Fibroblast of skin of right biceps (primary cell): ENCODE results near the gene GNB1.

Experiments used
- DNase-seq: peaks from one replicate; pipeline ENCODE4 v3.0.0-alpha.2; 2013

GNB1 gene

DNA sequence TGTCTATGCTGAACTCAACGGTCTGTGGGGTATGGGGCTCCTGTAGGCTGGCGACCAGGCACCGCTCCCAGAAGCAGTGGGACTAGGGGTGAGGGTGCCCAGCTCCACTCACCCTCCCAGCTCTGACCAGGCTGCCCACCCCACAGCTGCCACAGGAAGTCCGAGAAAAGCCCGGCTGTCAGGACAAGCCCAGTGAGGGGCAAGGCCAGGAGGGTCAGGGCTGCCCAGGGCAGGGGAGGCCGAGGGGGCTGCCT lies 31.7 kb upstream of the GNB1 start:
- no peak for DNase-seq

DNA sequence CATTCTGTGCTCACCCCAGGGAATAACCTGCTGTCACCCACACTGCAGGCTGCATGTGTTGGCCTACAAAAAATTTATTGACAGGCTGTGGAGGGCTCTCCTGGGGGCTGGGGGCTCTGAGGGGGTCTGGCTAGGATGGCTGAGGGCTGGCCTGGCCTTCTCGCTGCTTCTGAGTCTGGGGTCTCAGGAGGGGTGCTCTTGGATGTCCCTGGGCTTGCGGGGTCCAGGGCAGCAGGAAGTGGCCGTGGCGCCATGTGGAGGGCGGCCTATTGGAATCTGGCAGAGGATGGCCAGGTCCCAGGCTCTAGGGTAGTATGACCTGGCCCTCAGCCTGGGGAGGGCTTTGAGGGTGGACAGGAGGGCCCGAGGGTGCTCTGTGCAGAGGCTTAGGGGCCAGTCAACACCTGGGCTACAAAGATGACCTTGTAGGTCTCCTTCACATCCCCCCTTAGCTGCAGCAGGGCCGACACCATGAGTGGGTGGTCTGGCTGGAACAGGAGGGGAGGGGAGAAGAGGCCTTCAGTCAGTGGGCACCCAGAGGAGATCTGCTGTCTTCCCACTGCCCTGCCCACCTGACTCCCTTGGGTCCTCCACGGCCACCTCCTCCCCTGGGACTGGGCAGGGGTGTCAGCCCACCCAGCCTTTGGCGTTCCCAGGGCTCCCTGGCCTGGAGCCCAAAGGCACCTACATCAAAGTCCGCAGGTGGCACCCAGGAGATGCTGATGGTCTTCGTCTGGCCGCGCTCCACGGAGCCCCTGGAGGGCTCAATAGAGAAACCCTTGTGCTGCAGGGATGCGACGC lies 31.2 kb upstream of the GNB1 start:
- DNase-seq, result no peak

DNA sequence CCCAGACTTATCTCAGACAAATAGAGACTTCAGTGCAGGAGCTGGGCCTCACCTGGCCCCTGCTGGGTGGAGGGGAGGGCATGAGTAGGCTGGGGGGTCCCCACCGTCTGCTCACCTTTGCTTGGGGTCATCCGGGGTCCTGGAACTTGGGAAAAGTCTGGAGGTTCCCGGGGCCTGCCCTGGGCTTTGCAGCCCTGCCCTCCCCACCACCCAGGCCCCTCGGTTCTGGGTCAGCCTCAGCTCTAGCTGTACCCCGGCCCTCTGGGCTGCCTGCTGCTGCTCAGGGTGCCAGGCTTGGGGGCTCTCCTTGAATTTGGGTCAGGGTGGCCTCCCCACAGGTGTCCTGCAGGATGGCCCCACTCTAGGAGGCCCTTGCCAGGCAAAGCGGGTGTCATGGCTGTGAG lies 30.6 kb upstream of the GNB1 start:
- no peak for DNase-seq

DNA sequence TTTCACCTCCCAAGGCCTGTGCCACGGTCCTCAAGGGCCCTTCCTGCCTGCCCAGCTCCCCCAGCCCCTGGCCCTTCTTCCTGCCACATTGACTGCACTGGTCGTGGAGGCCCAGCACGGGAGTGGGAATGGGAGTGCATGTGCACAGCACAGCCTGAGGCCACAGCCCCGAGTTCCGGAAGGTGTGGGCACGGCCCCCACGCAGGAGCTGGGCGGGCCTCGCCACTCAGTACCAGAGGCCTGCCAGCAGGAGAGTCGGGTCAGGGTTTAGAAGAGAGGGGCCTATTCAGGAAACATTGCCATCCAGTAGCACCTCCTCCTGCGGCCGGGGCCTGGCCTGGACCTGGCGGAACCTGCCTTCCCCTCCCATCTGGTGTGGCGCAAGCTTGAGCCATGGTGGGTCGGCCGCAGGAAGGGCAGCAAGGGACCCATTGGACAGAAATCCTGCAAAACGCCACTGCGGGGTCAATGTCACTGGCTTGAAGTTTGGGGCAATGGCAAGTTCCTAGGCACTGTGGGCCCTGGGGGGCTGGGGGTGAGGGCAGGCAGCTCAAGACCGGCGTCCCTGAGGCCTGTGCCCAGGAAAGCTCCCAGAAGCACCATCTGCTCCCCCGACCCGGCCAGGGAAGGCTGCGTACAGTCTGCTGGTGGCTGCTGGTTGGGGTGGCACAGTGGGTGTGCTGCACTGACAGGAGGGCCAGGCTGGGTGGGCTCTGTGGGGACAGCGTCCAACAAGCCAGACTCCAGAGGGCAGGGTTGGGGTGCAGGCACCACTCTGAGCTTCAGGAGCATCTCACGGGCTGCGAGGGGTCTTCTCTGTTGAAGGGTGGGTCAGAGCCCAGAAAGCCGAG lies 29.9 kb upstream of the GNB1 start:
- no peak for DNase-seq

DNA sequence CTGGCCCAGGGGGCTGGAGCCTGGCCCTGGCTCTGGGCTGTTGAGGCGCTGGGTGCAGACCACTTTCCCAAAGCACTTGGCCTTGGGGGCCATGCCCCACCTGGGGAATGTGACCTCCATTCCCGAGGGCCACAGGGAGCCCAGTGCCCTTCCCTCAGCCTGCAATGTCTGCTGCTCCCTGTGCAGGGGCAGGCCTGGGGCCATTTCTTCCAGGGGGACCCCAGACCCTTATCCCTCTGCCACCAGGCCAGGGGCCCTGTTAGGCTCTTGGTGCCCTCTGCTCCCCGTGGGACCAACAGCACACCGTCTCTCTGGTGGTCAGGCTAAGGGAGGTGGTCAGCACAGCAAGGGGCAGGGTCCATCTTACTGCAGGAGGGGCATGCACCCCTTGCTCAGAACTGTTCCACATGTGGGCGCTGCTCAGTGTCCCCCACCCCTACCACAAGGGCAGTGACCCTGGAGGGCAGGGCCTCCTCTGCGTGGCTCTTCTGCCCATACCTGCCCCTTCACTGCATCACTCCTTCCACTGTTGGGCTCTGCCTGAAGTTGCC lies 29.2 kb upstream of the GNB1 start:
- DNase-seq, result no peak

DNA sequence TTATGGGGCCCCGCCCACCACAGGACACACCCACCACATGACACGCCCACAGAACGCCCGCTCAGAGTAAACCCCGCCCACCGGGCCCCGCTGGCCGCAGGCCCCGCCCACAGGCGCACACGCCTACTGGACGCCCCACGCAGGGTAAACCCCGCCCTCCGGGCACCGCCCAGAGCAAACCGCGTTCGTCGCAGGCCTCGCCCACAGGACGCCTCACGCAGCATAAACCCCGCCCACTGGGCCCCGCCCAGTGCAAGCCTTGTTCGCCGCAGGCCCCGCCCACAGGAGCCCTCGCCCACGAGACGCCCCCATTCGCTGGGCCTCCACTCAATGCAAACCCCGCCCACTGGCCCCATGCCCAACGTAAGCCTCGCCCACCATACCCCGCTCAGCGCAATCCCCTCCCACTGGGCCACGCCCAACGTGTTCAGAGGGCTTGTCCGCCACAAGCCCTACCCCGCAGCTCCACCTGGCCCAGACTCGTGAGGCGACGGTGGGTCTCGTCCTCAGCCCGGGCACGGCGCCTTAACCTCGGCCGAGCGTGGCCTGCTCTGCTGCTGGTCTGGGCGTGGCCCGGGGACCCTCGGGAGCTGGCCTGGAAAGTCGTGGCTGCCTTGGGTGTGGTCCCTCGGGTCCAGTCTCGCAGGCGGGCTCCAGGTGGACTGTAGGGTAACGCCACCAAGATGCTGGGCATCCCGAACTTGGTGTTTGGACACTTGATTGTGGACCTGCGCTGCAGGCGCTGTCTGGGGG lies 28.6 kb upstream of the GNB1 start:
- DNase-seq, result peak; percentile 96

DNA sequence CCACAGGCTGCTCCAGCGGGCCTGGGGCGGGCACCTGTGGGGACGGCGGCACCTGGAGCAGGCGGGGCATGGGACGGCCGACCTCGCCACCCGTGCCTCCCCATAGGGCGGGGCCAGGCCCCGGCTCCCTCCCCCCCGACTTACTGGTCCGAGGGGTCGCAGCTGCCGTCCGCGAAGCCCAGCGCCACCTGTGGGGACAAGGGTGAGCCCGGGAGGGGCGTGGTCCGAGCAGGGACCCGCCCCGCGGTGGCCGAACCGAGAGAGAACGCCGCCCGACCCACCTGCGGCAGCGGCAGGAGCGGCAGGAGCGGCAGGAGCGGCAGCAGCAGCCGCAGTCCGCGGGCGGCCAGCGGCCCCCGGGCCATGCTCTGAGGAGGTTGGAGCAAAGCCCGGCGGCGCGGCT lies 28.0 kb upstream of the GNB1 start, which contains the start of gene TMEM52:
Gene TMEM52, minus strand, starts transcription at position 379 of the 403 bp plus-strand sequence. Its CDS starts 14 bp downstream, at position 365.
- no peak for DNase-seq

DNA sequence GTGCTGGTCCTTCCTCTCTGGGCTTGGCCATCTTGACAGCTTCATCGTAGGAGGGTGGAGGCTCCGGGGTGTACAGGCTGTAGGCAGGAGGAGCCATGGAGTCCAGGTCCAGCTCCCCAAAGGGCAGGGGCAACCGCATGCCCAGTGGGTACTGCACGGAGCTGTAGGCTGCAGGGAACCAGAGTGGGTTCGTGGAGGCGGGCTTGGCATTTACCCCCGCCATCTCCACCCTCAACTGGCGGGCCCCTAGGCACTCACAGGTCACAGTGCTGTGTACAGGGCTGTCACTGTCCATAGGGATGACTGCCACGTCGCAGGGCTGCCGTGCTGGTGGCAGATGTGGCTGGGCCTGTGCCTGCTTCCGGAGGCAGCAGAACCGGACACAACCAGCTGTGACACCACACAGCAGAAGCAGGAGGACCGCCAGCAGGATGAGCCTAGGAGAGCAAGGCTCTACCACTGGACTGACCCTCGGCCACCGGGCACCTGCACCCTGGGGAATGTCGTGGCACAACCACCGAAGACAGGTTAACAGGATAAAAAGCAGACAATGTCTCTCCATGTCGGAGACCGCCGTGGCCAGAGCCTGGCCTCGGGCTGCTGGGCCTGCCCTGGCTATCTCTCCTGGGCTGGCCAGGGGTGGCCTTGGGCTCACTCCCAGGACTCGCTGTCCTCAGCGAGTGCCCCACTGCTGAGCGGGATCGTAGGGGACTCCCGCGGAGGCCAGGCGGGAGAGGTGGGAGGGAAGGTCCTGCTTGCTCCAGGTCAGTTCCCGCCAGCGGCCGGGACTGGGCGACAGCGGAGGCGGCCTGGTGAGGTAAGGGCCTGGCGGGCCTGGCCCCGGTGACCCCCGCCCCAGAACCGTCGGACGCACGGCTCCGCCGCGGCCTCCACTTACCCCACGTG lies 27.4 kb upstream of the GNB1 start:
- no peak for DNase-seq

DNA sequence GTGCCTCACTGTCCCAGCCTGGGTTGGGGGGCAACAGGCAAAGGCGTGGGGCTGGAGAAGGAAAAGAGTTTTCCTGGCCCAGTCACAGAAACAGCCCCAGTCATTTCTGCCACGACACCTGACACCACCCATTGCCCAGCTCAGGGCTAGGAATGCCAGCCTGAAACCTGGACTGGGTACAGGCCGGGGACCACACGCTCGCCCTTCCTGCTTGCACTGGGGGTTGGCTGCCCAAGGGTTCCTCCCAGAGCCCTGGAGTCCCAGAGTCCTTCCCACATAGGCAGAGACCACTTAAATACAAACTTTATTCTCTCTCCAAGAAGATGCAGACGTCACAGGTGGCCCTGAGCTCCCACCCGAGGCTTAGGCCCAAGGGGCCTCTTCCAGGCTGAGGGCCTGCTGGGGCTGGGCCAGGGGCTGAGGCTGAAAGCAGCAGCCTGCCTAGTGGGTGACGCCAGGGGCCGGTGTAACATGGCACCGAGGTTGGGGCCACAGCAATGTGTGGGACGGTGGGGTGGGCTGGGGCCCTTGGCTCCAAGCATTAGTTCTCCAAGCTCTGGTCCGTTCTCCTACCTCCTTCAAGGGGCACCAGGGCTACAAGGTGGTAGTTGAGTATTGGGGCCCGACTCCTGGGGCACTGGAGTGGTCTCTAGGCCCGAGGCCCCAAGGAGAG lies 26.6 kb upstream of the GNB1 start:
- no peak for DNase-seq

DNA sequence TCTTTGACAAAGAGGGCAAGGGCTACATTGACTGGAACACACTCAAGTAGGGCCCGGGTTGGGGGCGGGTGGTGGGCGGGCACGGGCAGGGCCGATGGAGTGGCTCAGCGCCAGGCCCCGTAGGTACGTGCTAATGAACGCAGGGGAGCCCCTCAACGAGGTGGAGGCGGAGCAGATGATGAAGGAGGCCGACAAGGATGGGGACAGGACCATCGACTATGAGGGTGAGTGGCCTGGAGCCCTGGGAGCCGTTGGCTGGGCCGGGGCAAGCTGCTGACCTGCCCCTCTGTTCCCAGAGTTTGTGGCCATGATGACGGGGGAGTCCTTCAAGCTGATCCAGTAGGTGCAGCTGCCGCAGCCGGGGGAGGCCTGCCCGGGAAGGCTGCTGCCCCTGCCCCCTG lies 26.0 kb upstream of the GNB1 start:
- no peak for DNase-seq

DNA sequence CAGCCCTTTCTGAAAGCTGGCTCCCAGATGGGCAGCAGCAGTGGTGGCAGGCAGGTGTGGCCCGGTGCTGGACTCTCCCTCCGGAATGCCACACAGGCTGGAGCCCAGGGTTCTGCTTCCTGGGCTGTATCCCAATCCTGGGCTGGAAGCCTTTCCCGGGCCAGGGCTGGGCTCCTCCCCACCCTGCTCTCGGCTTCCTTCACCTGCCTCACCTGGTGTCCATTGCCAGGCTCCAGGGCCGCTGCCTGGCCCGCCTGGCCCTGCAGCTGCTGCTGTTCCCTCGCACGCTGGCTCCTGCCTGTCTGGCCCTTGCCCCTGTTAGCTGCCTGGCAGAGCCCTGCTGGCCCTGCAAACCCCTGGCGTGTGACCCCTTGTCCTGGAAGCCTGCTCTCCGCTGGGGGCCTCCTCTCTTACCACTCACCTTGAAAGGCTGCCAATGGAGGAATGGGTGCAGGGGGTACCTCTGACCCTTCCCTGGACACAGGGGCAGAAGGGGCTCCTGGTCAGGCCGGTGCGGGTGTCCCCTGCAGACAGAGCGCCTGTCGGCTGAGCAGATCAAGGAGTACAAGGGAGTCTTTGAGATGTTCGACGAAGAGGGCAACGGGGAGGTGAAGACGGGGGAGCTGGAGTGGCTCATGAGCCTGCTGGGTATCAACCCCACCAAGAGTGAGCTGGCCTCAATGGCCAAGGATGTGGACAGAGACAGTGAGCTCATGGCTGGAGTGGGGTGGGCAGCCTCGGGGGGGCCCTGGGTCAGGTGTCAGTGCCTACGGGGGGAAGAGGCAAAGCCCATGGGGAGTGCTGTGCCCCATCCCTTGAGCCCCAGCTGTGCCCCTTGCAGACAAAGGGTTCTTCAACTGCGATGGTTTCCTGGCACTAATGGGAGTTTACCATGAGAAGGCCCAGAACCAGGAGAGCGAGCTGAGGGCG lies 25.3 kb upstream of the GNB1 start:
- no peak for DNase-seq

DNA sequence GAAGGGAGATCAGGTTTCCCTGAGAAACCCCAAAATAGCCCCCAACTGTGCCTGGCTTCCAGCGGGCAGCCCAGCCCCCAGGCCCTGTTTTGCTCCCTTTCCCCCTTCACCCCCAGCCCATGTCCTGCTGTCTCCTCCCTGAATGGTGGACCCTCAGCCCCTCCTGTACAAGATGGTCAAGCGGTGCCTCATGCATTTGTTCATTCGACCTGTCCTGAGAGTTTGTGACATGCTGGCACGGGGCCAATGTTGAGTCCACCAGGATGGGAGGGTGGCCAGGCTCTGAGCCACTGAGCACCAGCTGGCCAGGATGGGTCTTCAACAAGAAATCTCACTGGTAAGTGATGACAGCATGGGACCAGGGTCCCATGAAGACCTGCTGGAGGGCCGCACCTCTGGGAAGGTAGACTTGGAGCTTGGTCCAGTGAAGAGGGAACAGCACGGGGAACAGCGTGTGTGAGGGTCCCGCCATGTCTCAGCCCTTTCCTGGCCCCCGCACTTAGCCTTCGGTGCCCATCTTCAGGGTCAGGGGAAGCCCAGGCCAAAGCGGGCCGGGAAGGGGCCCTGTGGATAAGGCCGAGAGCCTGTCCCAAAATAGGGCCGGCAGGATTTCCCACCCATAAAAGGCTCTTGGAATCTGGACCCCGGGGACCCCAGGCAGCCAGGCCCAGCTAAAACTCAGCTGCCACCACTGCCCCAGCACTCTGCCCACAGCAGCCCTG lies 24.2 kb upstream of the GNB1 start, which contains the start of gene CALML6:
Gene CALML6, plus strand, starts transcription at position 290 of the 722 bp plus-strand sequence. Its CDS starts 21 bp downstream, at position 311.
- no peak for DNase-seq

DNA sequence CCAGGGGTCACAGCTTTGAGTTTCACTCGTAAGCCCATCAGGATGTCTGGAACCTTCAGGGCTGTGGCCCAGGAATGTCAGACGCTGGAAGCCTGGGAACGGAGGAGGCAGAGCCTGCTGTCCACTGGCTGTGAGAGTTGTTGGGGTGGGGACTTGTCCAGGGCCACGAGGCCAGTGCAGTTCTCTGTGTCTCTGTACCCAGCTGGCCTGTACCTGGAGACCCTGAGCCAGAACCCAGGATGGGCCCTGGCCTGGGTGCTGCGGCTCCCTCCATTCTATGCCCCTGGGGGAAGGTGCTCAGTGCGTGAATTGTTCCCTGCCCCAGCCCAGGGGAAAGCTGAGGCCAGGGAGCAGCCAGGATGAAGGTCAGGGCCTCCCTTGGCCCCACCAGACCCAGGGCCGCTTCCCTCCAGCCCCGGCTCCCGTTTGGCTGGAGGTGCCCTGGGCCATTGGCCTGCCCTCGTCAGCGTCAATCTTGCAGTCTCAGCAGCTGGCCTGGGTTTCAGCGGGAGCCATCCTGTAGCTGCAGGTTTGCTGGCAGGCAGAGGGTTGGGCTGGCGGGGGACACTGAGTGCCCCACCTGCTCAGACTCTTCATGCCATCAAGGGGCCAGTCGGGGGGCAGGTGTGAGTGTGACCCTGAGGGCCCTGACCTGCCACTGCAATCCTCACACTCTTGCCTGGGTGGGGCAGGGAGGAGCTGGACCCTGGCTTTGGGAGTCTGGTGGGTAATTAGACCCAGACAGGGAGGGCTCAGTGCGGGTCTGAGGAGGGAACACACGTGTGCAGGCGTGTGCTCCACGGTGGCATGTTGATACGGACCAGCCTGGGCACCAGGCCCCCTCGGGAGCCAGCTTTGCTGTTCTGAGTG lies 23.4 kb upstream of the GNB1 start:
- DNase-seq, result no peak

DNA sequence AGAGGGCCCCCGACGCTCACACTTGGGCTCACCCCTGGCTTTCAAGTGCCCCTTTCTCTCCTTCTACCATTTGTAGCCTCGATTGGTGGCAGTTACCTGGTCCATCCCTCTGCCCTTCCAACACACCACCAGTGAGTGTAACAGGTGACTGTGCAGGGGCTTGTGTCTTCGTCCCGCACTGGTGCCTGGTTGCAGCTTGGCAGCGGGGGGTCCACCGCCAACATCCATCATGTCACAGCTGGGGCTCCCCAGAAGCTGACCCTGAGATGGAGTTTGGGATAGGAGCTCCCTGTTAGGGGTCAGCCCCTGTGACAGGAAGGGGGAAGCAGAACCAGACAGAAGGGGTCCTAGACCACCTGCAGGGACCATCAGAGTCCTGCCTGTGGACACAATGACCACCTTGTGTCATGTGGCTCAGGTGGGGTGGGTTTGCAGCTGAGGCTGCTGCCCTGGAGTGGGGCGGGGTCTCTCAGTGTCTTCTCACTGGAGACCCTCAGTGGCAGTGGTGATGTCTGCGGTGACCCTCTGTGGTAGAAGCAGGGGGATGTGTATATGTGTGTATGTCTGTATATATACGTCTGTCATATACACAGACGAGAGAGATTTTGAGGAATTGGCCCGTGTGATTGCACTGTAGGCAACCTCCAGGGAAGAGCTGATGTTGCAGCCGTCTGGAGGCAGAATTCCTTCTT lies 20.6 kb upstream of the GNB1 start:
- no peak for DNase-seq

DNA sequence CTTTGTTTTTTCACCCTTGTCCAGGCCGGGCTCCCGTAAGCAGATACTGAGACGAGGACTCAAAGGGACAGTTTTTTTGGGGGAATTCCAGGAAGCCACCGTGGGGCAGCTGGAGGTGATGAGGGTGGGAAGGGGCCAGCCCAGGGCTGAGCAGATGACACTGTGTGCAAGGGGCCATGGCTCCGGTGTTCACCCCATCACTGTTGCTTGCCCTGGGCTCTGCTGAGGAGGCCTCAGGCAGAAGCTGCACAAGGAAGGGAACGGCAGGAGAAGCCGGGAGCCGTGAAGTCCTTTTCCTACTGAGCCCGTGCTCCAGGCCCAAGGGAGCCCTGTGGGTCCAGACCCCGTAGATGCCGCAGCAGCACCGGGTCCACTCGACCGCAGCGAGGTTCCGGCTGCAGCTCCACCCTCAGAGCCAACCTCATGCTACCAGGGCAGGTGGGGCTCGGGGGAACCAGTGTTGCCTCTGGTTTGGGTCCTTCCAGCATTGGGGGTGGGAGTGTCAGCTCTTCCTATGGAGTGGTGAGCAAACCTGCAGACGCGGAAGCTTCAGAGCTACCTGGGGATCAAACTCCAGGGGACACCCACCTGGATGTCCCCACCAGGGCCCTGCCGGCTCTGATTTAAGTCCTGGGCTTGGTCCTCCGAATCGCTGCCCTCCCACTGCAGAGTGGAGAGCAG lies 19.9 kb upstream of the GNB1 start:
- DNase-seq, result no peak

DNA sequence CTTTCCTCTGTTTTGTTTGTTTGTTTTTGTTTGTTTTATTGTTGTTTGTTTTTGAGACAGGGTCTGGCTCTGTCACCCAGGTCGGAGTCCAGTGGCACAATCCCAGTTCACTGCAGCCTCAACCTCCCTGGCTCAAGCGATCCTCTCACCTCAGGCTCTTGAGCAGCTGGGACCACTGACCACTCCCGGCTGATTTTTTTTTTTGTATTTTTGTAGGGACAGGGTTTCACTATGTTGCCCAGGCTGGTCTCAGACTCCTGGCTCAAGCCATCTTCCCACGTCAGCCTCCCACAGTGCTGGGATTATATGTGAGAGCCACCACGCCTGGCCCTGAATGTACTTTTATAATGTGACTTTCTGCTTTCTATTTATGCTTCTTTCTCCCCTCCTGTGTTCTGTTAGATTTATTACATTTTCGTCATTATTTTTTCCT lies 19.2 kb upstream of the GNB1 start:
- no peak for DNase-seq

DNA sequence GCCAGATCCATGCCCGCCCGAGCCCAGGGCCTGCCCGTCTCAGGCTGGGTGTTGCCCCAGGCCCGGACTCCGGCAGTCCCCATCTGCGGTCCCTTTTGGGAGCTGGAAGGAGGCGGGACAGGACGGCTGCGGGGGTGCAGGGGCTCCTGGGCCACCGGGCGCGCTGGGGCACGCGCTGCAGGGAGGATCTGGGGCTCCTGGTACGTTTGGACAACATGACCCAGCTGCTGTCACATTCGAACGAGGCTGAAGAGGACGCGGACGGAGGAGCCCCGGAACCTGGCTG lies 17.6 kb upstream of the GNB1 start:
- no peak for DNase-seq
